Bronchial epithelial cell (primary cell): Measurements from ENCODE around the gene MGMT. TPM values are rescaled to one million over a fixed set of nuclear protein-coding genes. Genes with fewer than 3 reads are reported as not detected.

Experiments
- DNase-seq: peaks from one replicate; pipeline ENCODE4 v3.0.0-alpha.2; 2010; ENCODE audit warnings: low read depth
- FAIRE-seq: peaks from 2 replicates; lab custom pipeline; 2011; peaks lifted over from hg19 to GRCh38; lab: Jason Lieb, UNC
- H3K27me3 ChIP-seq: 2 replicates; pipeline ENCODE4 v1.5.1; 2011; ENCODE audit warnings: low read length; ENCODE audit not compliant: control insufficient read depth, insufficient read depth
- H3K36me3 ChIP-seq: 2 replicates; pipeline ENCODE4 v1.5.1; 2011; ENCODE audit warnings: low read length; ENCODE audit not compliant: control insufficient read depth, insufficient read depth
- H3K4me3 ChIP-seq: 2 replicates; pipeline ENCODE4 v1.5.1; 2011; ENCODE audit warnings: mild to moderate bottlenecking, low read depth, low read length, control low read depth
- total RNA-seq: library from RNA; depleted of rRNA; stranded (reverse); fragments of >200 nt; gene quantifications from 2 replicates; pipeline ENCODE4 v1.2.1, GENCODE V29; 2014
- TF ChIP-seq, protein P1 (sequence below): IDR thresholded peaks from 2 replicates; pipeline ENCODE4 v1.5.1; 2011; ENCODE audit warnings: mild to moderate bottlenecking, moderate library complexity, low read length, control low read depth, inconsistent platforms; ENCODE audit not compliant: insufficient read depth, severe bottlenecking

MGMT gene
- total RNA-seq, 1 donor from 2014 or later: 19.7 TPM

DNA sequence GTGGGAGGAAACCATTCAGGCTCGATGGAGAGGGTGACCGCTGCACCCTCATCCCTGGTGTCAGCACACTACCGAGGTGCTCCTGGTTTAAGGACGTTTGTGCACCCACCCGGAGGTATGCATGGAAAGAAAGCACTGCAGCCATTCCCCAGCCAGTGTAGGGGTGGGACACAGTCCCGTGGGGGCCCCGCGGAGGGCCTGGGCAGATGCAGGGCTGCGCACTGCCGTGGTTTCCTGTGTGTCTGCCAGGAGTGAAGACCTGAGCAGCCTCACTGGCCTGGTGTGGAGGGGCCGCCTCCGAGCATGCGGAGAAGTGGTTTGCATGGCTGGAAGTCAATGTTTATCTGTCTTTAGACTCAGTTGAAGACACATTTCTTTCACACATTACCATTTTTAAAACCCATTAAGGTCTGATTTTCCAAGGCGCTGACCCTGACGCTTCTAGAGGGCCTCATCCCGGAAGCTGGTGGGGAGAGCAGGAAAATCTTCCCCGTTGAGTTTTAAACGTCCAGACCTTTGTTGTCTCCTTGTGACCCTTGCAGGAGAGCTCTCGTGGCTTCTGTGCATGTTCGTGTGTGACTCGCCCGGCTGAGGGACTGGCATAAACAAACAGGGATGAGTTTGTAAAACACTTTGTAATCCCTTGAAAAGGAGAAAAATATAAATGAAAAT, 188.1 kb downstream of the MGMT start:
- Histone ChIP-seq H3K27me3 (no peaks in the 10 kb centered on the region), H3K4me3 (no peak overlapping the region), H3K36me3 (no peaks in the 10 kb centered on the region)
- no peak for DNase-seq
- TF ChIP-seq, protein P1, sequence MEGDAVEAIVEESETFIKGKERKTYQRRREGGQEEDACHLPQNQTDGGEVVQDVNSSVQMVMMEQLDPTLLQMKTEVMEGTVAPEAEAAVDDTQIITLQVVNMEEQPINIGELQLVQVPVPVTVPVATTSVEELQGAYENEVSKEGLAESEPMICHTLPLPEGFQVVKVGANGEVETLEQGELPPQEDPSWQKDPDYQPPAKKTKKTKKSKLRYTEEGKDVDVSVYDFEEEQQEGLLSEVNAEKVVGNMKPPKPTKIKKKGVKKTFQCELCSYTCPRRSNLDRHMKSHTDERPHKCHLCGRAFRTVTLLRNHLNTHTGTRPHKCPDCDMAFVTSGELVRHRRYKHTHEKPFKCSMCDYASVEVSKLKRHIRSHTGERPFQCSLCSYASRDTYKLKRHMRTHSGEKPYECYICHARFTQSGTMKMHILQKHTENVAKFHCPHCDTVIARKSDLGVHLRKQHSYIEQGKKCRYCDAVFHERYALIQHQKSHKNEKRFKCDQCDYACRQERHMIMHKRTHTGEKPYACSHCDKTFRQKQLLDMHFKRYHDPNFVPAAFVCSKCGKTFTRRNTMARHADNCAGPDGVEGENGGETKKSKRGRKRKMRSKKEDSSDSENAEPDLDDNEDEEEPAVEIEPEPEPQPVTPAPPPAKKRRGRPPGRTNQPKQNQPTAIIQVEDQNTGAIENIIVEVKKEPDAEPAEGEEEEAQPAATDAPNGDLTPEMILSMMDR: no peak
- FAIRE-seq: no peak

- FAIRE-seq: no peak
- TF ChIP-seq, protein P1: no peak
- H3K4me3 ChIP-seq: no peak overlapping the region
Observed at GRCh38 chr10:129655679-129656031, 188.6 kb downstream of the MGMT start.

DNA sequence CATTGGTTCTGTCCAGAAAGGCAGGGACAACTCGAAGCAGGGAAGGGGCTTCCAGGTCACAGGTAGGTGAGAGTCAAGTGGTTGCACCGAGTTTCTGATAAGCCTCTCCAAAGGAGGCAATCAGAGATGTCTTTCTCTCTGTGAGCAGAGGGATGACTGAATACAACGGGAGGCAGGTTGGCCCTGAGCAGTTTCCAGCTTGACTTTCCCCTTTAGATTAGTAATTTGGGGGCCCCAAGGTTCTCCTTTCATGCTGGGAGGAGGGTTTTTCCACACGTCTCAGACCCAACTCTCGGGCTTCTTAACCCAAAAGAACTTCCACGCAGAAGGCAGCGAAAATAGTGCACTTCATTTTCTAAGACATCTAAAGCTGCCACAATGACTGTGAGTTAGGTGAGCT, 189.6 kb downstream of the MGMT start:
- FAIRE-seq (no peak), DNase-seq (no peak)
- no peaks in the 10 kb centered on the region for H3K27me3 ChIP-seq
- TF ChIP-seq, protein P1: no peak
- H3K36me3 ChIP-seq: no peaks in the 10 kb centered on the region
- H3K4me3 ChIP-seq: no peak overlapping the region

More at GRCh38 chr10:129655679-129656031, 188.6 kb downstream of the MGMT start:
- Histone ChIP-seq H3K27me3 (no peaks in the 10 kb centered on the region), H3K36me3 (no peaks in the 10 kb centered on the region)
- no peak for DNase-seq

DNA sequence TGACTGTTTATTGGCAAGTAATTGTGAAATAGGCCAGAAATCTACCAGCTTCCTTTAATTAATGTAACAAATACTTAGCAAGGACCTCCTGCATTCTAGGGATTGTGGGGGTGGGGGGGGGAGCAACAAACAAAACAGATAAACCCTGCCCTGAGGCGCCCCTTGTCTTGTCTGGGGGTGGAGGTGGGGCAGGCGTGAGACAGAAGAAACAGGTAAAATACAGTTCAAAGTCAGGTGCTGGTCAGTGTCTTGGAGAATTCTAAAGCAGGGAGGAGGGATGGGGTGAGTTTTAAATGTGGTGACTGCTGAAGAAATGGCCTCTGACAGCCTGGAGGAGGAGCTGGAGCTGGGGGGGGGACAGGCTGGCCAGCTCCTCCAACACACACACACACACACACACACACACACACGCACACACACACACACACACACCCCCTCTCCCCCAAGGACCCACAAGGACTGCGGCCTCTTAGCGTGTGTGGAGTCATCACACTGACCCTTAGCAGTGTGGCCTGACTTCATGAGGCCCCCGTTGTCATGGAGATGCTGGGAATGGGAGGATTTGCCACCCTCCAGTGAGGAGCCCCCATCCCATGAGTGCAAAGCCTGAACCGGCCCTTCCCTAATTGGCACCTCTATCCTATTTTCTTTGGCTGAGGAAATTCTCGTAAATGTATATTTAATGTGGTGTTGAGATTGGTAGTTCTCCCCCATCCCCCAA, 190.4 kb downstream of the MGMT start:
- Histone ChIP-seq H3K27me3 (no peaks in the 10 kb centered on the region), H3K4me3 (no peak overlapping the region), H3K36me3 (no peaks in the 10 kb centered on the region)
- no peak for FAIRE-seq
- DNase-seq: no peak
- TF ChIP-seq, protein P1: no peak

- H3K36me3 ChIP-seq: no peaks in the 10 kb centered on the region
- no peak for DNase-seq
- no peak for FAIRE-seq
- H3K27me3 ChIP-seq: no peaks in the 10 kb centered on the region
- TF ChIP-seq, protein P1: no peak
- no peak overlapping the region for H3K4me3 ChIP-seq
Observed at GRCh38 chr10:129658376-129659072, 191.5 kb downstream of the MGMT start.
